Liver (tissue), 9 donors: ENCODE measurements around the gene ZSCAN10. TPM values are rescaled to one million over a fixed set of nuclear protein-coding genes. Genes with fewer than 3 reads are reported as not detected.

Experiments
- DNase-seq: peaks from one replicate; pipeline ENCODE4 v3.0.0-alpha.2; 2017; ENCODE audit warnings: low spot score
- H3K27ac ChIP-seq, 2 donors: one replicate each; pipeline ENCODE4 v1.7.0; 2013; ENCODE audit warnings: inconsistent platforms in 2 of 2, low read length in 2 of 2, control low read depth in 1 of 2, low read depth in 1 of 2, mild to moderate bottlenecking in 1 of 2
- H3K27me3 ChIP-seq, 4 donors: one replicate each; pipeline versions ENCODE4 v1.6.1 to v1.7.0; 2013; ENCODE audit warnings: low read length in 3 of 4, inconsistent platforms in 1 of 4, mild to moderate bottlenecking in 1 of 4, moderate library complexity in 1 of 4; ENCODE audit not compliant: control insufficient read depth in 4 of 4, insufficient read depth in 4 of 4
- H3K36me3 ChIP-seq, 4 donors: one replicate each; pipeline versions ENCODE4 v1.6.1 to v1.7.0; 2013; ENCODE audit warnings: low read length in 3 of 4, mild to moderate bottlenecking in 3 of 4, low read depth in 1 of 4, moderate library complexity in 1 of 4; ENCODE audit not compliant: control insufficient read depth in 4 of 4, insufficient read depth in 3 of 4
- H3K4me1 ChIP-seq, 4 donors: one replicate each; pipeline versions ENCODE4 v1.6.1 to v1.7.0; 2013; ENCODE audit warnings: low read length in 3 of 4, mild to moderate bottlenecking in 3 of 4, moderate library complexity in 1 of 4; ENCODE audit not compliant: control insufficient read depth in 4 of 4, insufficient read depth in 4 of 4
- H3K4me3 ChIP-seq, 3 donors: one replicate each; pipeline versions ENCODE4 v1.6.1 to v1.7.0; 2013; ENCODE audit warnings: low read length in 3 of 3, control low read depth in 1 of 3, low read depth in 1 of 3, mild to moderate bottlenecking in 1 of 3
- H3K9ac ChIP-seq, 2 donors: one replicate each; pipeline ENCODE4 v1.7.0; 2013; ENCODE audit warnings: low read length in 2 of 2, mild to moderate bottlenecking in 2 of 2, moderate library complexity in 2 of 2, control low read depth in 1 of 2, low read depth in 1 of 2
- H3K9me3 ChIP-seq, 4 donors: one replicate each; pipeline versions ENCODE4 v1.6.1 to v1.7.0; 2013; ENCODE audit warnings: low read length in 3 of 4; ENCODE audit not compliant: control insufficient read depth in 4 of 4
- ATF3 ChIP-seq: IDR thresholded peaks from 2 replicates; pipeline ENCODE4 v1.6.1; 2016; ENCODE audit warnings: antibody characterized with exemption
- EGR1 ChIP-seq, 2 donors: IDR thresholded peaks; 2 replicates each; pipeline ENCODE4 v1.6.1; 2016 to 2018; ENCODE audit warnings: antibody characterized with exemption in 2 of 2, low read depth in 2 of 2
- FOXA1 ChIP-seq: IDR thresholded peaks from 2 replicates; pipeline ENCODE4 v1.6.1; 2016; ENCODE audit warnings: antibody characterized with exemption
- GABPA ChIP-seq, 2 donors: IDR thresholded peaks in 1 of 2; conservative IDR thresholded peaks in 1 of 2; 2 replicates each; pipeline ENCODE4 v1.6.1; 2016; ENCODE audit warnings: antibody characterized with exemption in 2 of 2, mild to moderate bottlenecking in 1 of 2, moderate library complexity in 1 of 2
- HNF4A ChIP-seq, 2 donors: conservative IDR thresholded peaks; 2 replicates each; pipeline ENCODE4 v1.6.1; 2016; ENCODE audit warnings: antibody characterized with exemption in 2 of 2, mild to moderate bottlenecking in 2 of 2
- HNF4G ChIP-seq: IDR thresholded peaks from 2 replicates; pipeline ENCODE4 v1.6.1; 2016; ENCODE audit warnings: antibody characterized with exemption
- JUND ChIP-seq, 2 donors: IDR thresholded peaks; 2 replicates each; pipeline ENCODE4 v1.6.1; 2016; ENCODE audit warnings: antibody characterized with exemption in 2 of 2
- MAX ChIP-seq: IDR thresholded peaks from 2 replicates; pipeline ENCODE4 v1.6.1; 2016; ENCODE audit warnings: antibody characterized with exemption
- NR2F2 ChIP-seq: IDR thresholded peaks from 2 replicates; pipeline ENCODE4 v1.6.1; 2016; ENCODE audit warnings: antibody characterized with exemption
- RXRA ChIP-seq, 2 donors: IDR thresholded peaks; 2 replicates each; pipeline ENCODE4 v1.6.1; 2017 to 2018; ENCODE audit warnings: antibody characterized with exemption in 2 of 2, mild to moderate bottlenecking in 1 of 2
- TAF1 ChIP-seq: conservative IDR thresholded peaks from 2 replicates; pipeline ENCODE4 v1.6.1; 2016; ENCODE audit warnings: antibody characterized with exemption, mild to moderate bottlenecking
- WGBS: extraction: QIAGEN DNeasy Blood & Tissue Kit; methylation state at CpG from one replicate; pipeline ENCODE4 v1.1.7; 2013; 5-methylcytosine and 5-hydroxymethylcytosine counted together
- polyA plus RNA-seq, 2 donors: library from polyadenylated mRNA; stranded (reverse) in 1 of 2; unstranded in 1 of 2; fragments of 200-250 nt in 1 of 2; fragments of >200 nt in 1 of 2; fragmentation: Nextera tagmentation in 1 of 2; extraction: Ambion mirVana in 1 of 2; gene quantifications; one replicate each; pipeline versions ENCODE4 v1.2.1 to v1.2.3, GENCODE V29; 2013 to 2015
- total RNA-seq, 2 donors: library from RNA; depleted of rRNA; stranded (reverse); fragments of >200 nt; gene quantifications; one replicate each; pipeline ENCODE4 v1.2.3, GENCODE V29; 2014
- TF ChIP-seq, protein P1 (sequence below): IDR thresholded peaks from 2 replicates; pipeline ENCODE4 v1.6.1; 2016; ENCODE audit warnings: antibody characterized with exemption, mild to moderate bottlenecking
- TF ChIP-seq, protein P2 (sequence below): IDR thresholded peaks from 2 replicates; pipeline ENCODE4 v1.6.1; 2016; ENCODE audit warnings: antibody characterized with exemption
- donor health status: healthy.
- donor health status: healthy.
- donor health status: healthy.
- donor health status: healthy.
- donor health status: healthy.

ZSCAN10 gene
- total and polyA plus RNA-seq, 4 donors = not detected

DNA sequence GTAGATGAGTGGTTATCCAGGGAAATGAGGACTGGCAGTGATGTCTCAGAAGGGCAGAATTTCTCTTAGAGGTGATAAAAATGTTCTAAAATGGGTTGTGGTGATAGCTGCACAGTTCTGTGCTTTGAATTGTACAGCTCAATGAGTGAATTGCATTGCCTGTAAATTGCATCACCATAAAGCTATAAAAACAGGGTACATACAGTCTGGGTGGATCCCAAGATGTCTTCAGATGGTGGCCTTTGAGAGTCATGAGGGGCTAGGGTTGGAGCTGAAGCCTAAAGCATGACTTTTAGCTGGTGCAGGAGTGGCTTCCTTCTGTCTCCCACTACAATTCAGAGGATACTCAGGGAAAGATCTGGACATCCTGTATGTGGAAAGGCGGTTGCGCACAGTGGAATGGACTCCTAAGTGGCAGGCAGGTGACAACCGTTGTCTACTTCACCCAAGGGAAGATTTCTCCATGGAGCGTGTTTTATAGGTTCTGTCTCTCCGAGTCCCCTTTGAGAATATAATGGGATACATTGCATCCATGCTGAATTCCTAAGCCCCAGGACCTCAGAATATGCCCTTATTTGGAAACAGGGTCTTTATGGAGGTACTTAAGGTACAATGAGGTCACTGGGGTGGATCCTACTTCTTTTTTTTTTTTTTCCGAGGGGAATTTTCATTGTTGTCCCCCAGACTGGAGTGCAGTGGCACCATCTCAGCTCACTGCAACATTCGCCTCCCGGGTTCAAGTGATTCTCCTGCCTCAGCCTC is 35.3 kb downstream of the ZSCAN10 start:
- Histone ChIP-seq H3K36me3 (peaks cover 0 to 5% (median 1%) of the 10 kb centered on the region in 4 donors), H3K4me3 (no peak overlapping the region), H3K9me3 (no peaks in the 10 kb centered on the region), H3K9ac (no peak overlapping the region), H3K27me3 (no peaks in the 10 kb centered on the region), H3K4me1 (peaks cover 6 to 22% (median 16%) of the 10 kb centered on the region in 4 donors), H3K27ac (no peak overlapping the region)
- no peak for DNase-seq
- TF ChIP-seq TAF1 (no peak), RXRA (IDR thresholded peaks at IDR 0.05) (no peak), MAX (no peak), HNF4G (no peak), JUND (IDR thresholded peaks at IDR 0.05) (no peak), ATF3 (no peak), HNF4A (conservative IDR thresholded peaks at IDR 0.05) (no peak), FOXA1 (no peak), EGR1 (IDR thresholded peaks at IDR 0.05; ENCODE audit: low read depth in 2 of 2) (no peak)
- TF ChIP-seq, protein P1, sequence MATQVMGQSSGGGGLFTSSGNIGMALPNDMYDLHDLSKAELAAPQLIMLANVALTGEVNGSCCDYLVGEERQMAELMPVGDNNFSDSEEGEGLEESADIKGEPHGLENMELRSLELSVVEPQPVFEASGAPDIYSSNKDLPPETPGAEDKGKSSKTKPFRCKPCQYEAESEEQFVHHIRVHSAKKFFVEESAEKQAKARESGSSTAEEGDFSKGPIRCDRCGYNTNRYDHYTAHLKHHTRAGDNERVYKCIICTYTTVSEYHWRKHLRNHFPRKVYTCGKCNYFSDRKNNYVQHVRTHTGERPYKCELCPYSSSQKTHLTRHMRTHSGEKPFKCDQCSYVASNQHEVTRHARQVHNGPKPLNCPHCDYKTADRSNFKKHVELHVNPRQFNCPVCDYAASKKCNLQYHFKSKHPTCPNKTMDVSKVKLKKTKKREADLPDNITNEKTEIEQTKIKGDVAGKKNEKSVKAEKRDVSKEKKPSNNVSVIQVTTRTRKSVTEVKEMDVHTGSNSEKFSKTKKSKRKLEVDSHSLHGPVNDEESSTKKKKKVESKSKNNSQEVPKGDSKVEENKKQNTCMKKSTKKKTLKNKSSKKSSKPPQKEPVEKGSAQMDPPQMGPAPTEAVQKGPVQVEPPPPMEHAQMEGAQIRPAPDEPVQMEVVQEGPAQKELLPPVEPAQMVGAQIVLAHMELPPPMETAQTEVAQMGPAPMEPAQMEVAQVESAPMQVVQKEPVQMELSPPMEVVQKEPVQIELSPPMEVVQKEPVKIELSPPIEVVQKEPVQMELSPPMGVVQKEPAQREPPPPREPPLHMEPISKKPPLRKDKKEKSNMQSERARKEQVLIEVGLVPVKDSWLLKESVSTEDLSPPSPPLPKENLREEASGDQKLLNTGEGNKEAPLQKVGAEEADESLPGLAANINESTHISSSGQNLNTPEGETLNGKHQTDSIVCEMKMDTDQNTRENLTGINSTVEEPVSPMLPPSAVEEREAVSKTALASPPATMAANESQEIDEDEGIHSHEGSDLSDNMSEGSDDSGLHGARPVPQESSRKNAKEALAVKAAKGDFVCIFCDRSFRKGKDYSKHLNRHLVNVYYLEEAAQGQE = no peak
- TF ChIP-seq, protein P2, sequence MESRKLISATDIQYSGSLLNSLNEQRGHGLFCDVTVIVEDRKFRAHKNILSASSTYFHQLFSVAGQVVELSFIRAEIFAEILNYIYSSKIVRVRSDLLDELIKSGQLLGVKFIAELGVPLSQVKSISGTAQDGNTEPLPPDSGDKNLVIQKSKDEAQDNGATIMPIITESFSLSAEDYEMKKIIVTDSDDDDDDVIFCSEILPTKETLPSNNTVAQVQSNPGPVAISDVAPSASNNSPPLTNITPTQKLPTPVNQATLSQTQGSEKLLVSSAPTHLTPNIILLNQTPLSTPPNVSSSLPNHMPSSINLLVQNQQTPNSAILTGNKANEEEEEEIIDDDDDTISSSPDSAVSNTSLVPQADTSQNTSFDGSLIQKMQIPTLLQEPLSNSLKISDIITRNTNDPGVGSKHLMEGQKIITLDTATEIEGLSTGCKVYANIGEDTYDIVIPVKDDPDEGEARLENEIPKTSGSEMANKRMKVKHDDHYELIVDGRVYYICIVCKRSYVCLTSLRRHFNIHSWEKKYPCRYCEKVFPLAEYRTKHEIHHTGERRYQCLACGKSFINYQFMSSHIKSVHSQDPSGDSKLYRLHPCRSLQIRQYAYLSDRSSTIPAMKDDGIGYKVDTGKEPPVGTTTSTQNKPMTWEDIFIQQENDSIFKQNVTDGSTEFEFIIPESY = no peak
- 96% methylated on average over 8 of the region's 8 CpGs for WGBS

GRCh38 chr16:3062553-3062952 is 36.5 kb downstream of the ZSCAN10 start:
- no peaks in the 10 kb centered on the region for H3K27me3 ChIP-seq
- TF ChIP-seq NR2F2 = peak; percentile 56
- no peak for TF ChIP-seq RXRA (IDR thresholded peaks at IDR 0.05)
- no peak for TF ChIP-seq MAX
- TF ChIP-seq GABPA (IDR thresholded peaks at IDR 0.05 in 1 of 2, conservative IDR thresholded peaks at IDR 0.05 in 1 of 2) = no peak
- no peak for TF ChIP-seq HNF4G
- TF ChIP-seq, protein P1 = no peak
- no peak for TF ChIP-seq ATF3
- H3K36me3 ChIP-seq = no peaks in the 10 kb centered on the region
- no peak for DNase-seq
- H3K4me3 ChIP-seq = no peak overlapping the region
- H3K4me1 ChIP-seq = peaks cover 6 to 26% (median 22%) of the 10 kb centered on the region in 4 donors
- H3K9me3 ChIP-seq = no peaks in the 10 kb centered on the region
- H3K27ac ChIP-seq = no peak overlapping the region
- H3K9ac ChIP-seq = no peak overlapping the region
- 90% methylated on average over 6 of the region's 6 CpGs for WGBS
